Fibroblast of skin of left quadriceps (primary cell): ENCODE data around the gene LOXL3.
A peak's percentile ranks its signal among the peaks of the same experiment; 100 is the strongest.

Source experiments
- DNase-seq, 2 experiments: peaks; one replicate each; pipeline ENCODE4 v3.0.0-alpha.2; 2013; ENCODE audit warnings: low read depth in 2 of 2

Gene LOXL3

GRCh38 chr2:74551942-74552913 is 1.5 kb downstream of the LOXL3 start:
- DNase-seq: no peak

- no peak for DNase-seq
Measured at GRCh38 chr2:74551530-74551929, 2.2 kb downstream of the LOXL3 start.

GRCh38 chr2:74550231-74550630 is 3.5 kb downstream of the LOXL3 start:
- no peak for DNase-seq

GRCh38 chr2:74548900-74549826 is 4.6 kb downstream of the LOXL3 start:
- DNase-seq: no peak

GRCh38 chr2:74548285-74548899 is 5.3 kb downstream of the LOXL3 start:
- DNase-seq: no peak

GRCh38 chr2:74546004-74546403 is 7.7 kb downstream of the LOXL3 start:
- DNase-seq: no peak

GRCh38 chr2:74544634-74545033 is 9.1 kb downstream of the LOXL3 start:
- DNase-seq: no peak

GRCh38 chr2:74542978-74543377 is 10.8 kb downstream of the LOXL3 start:
- DNase-seq: no peak

- no peak for DNase-seq
Measured at GRCh38 chr2:74540291-74540690, 13.5 kb downstream of the LOXL3 start.

GRCh38 chr2:74538881-74539339 is 14.8 kb downstream of the LOXL3 start:
- no peak for DNase-seq

GRCh38 chr2:74537140-74537539 is 16.6 kb downstream of the LOXL3 start:
- no peak for DNase-seq

- no peak for DNase-seq
Measured at GRCh38 chr2:74536166-74536950, 17.4 kb downstream of the LOXL3 start.

GRCh38 chr2:74535440-74535965 is 18.2 kb downstream of the LOXL3 start:
- DNase-seq: no peak

GRCh38 chr2:74534411-74534810 is 19.3 kb downstream of the LOXL3 start:
- no peak for DNase-seq

- DNase-seq: no peak
Measured at GRCh38 chr2:74533464-74533863, 20.3 kb downstream of the LOXL3 start.

GRCh38 chr2:74532222-74532621 is 21.5 kb downstream of the LOXL3 start:
- peak in 1 of 2 experiments; percentile 30 for DNase-seq

- no peak for DNase-seq
Measured at GRCh38 chr2:74531666-74532065, 22.1 kb downstream of the LOXL3 start.

GRCh38 chr2:74530239-74531187 is 23.2 kb downstream of the LOXL3 start:
- DNase-seq: no peak

- DNase-seq: peak; percentile 98 to 99
Measured at GRCh38 chr2:74529357-74530238, 24.1 kb downstream of the LOXL3 start, which contains the start of the genes AUP1 and HTRA2. Gene AUP1 (minus strand): TSS chr2:74529706. CDS start chr2:74529629, 77 bp downstream. Gene HTRA2 (plus strand): TSS chr2:74529933. CDS start chr2:74530007, 74 bp downstream.
